Mesenchymal stem cell (in vitro differentiated cells and primary cell): ENCODE data around the gene RNF115.

Experiments
- DNase-seq: peaks from one replicate; pipeline ENCODE4 v3.0.0-alpha.2; 2013
- H2AFZ ChIP-seq: one replicate; pipeline ENCODE4 v1.6.1; 2013; ENCODE audit warnings: low read depth, mild to moderate bottlenecking, control low read depth, inconsistent platforms, low read length, moderate library complexity
- H2AK5ac ChIP-seq: 2 replicates; pipeline ENCODE4 v1.6.1; 2013; ENCODE audit warnings: low read length, moderate library complexity, mild to moderate bottlenecking, inconsistent platforms; ENCODE audit not compliant: severe bottlenecking
- H2BK120ac ChIP-seq: one replicate; pipeline ENCODE4 v1.6.1; 2013; ENCODE audit warnings: low read depth, mild to moderate bottlenecking, inconsistent platforms, low read length, moderate library complexity
- H2BK12ac ChIP-seq, 2 experiments: one replicate each; pipeline ENCODE4 v1.6.1; 2013; ENCODE audit warnings: inconsistent platforms in 2 of 2, low read length in 2 of 2, mild to moderate bottlenecking in 2 of 2, moderate library complexity in 2 of 2, control low read depth in 1 of 2
- H2BK15ac ChIP-seq: one replicate; pipeline ENCODE4 v1.6.1; 2013; ENCODE audit warnings: mild to moderate bottlenecking, low read depth, inconsistent platforms; ENCODE audit not compliant: poor library complexity, severe bottlenecking
- H2BK5ac ChIP-seq: 2 replicates; pipeline ENCODE4 v1.6.1; 2013; ENCODE audit warnings: low read depth, mild to moderate bottlenecking, low read length, control low read depth, inconsistent platforms; ENCODE audit not compliant: poor library complexity, severe bottlenecking
- H3K14ac ChIP-seq, 2 experiments: one replicate each; pipeline ENCODE4 v1.6.1; 2013; ENCODE audit warnings: inconsistent platforms in 2 of 2, low read length in 2 of 2, control low read depth in 1 of 2, mild to moderate bottlenecking in 1 of 2, moderate library complexity in 1 of 2
- H3K18ac ChIP-seq, 2 experiments: one replicate each; pipeline ENCODE4 v1.6.1; 2013; ENCODE audit warnings: inconsistent platforms in 2 of 2, low read length in 2 of 2, control low read depth in 1 of 2, low read depth in 1 of 2, mild to moderate bottlenecking in 1 of 2
- H3K23ac ChIP-seq, 2 experiments: one replicate each; pipeline ENCODE4 v1.6.1; 2013; ENCODE audit warnings: inconsistent platforms in 2 of 2, low read length in 2 of 2, mild to moderate bottlenecking in 2 of 2, moderate library complexity in 2 of 2, control low read depth in 1 of 2
- H3K27ac ChIP-seq: 2 replicates; pipeline ENCODE4 v1.5.1; 2013; ENCODE audit warnings: mild to moderate bottlenecking, moderate library complexity, low read length, control low read depth, inconsistent platforms; ENCODE audit not compliant: poor library complexity, severe bottlenecking
- H3K27me3 ChIP-seq, 2 experiments: 2 replicates each; pipeline versions ENCODE4 v1.6.1 to v1.7.0; 2013; ENCODE audit warnings: low read length in 2 of 2, mild to moderate bottlenecking in 2 of 2, moderate library complexity in 2 of 2, control low read depth in 1 of 2, inconsistent platforms in 1 of 2; ENCODE audit not compliant: control insufficient read depth in 1 of 2, insufficient read depth in 1 of 2
- H3K36me3 ChIP-seq, 2 experiments: 2 replicates each; pipeline versions ENCODE4 v1.6.1 to v1.7.0; 2013; ENCODE audit warnings: low read length in 2 of 2, control low read depth in 1 of 2, inconsistent platforms in 1 of 2, low read depth in 1 of 2, mild to moderate bottlenecking in 1 of 2; ENCODE audit not compliant: insufficient read depth in 2 of 2, control insufficient read depth in 1 of 2
- H3K4ac ChIP-seq, 2 experiments: one replicate each; pipeline ENCODE4 v1.6.1; 2013; ENCODE audit warnings: inconsistent platforms in 2 of 2, low read length in 2 of 2, mild to moderate bottlenecking in 2 of 2, moderate library complexity in 2 of 2, control low read depth in 1 of 2, low read depth in 1 of 2
- H3K4me1 ChIP-seq: 2 replicates; pipeline ENCODE4 v1.6.1; 2013; ENCODE audit warnings: low read depth, low read length, control low read depth; ENCODE audit not compliant: control insufficient read depth, insufficient read depth
- H3K4me2 ChIP-seq: 2 replicates; pipeline ENCODE4 v1.6.1; 2013; ENCODE audit warnings: low read length, mild to moderate bottlenecking, inconsistent platforms; ENCODE audit not compliant: poor library complexity, severe bottlenecking
- H3K4me3 ChIP-seq, 2 experiments: 2 replicates each; pipeline versions ENCODE4 v1.5.1 to v1.7.0; 2013; ENCODE audit warnings: low read length in 2 of 2, mild to moderate bottlenecking in 2 of 2, control low read depth in 1 of 2, low read depth in 1 of 2; ENCODE audit not compliant: insufficient read depth in 1 of 2
- H3K79me1 ChIP-seq: replicated peaks from 2 replicates; pipeline ENCODE4 v1.6.1; 2013; ENCODE audit warnings: mild to moderate bottlenecking, control low read depth, low read length, inconsistent platforms; ENCODE audit not compliant: poor library complexity, severe bottlenecking
- H3K9ac ChIP-seq: 2 replicates; pipeline ENCODE4 v1.7.0; 2013; ENCODE audit warnings: mild to moderate bottlenecking, low read length, moderate library complexity
- H3K9me3 ChIP-seq: 2 replicates; pipeline ENCODE4 v1.7.0; 2013; ENCODE audit warnings: mild to moderate bottlenecking, low read length; ENCODE audit not compliant: control insufficient read depth
- H4K8ac ChIP-seq: one replicate; pipeline ENCODE4 v1.6.1; 2013; ENCODE audit warnings: inconsistent platforms, mild to moderate bottlenecking, low read length, moderate library complexity
- H4K91ac ChIP-seq: one replicate; pipeline ENCODE4 v1.6.1; 2013; ENCODE audit warnings: mild to moderate bottlenecking, low read length, inconsistent platforms
- WGBS: methylation state at CpG from one replicate; pipeline ENCODE4 v1.1.7; 2013; ENCODE audit warnings: mixed read lengths; 5-methylcytosine and 5-hydroxymethylcytosine counted together

RNF115 gene

GRCh38 chr1:145707183-145707867 lies 116.6 kb downstream of the RNF115 start, which contains the start of gene PDZK1:
PDZK1 (minus strand) TSS chr1:145707368; CDS start chr1:145688021, 19,347 bp downstream.
- Histone ChIP-seq H3K9ac (no peak within 1 kb of the TSS), H2BK120ac (no peak within 1 kb of the TSS), H3K14ac (no peak within 1 kb of the TSS), H3K4me1 (peaks cover 23% of the 10 kb centered on the region), H3K36me3 (no peaks in the 10 kb centered on the region), H4K8ac (no peak within 1 kb of the TSS), H3K4me2 (no peak within 1 kb of the TSS), H4K91ac (no peak within 1 kb of the TSS), H2BK5ac (no peak within 1 kb of the TSS), H3K27ac (peak within 1 kb of the TSS; percentile 46), H3K4ac (no peak within 1 kb of the TSS), H3K79me1 (no peaks in the 10 kb centered on the region), H3K4me3 (no peak within 1 kb of the TSS), H3K27me3 (no peaks in the 10 kb centered on the region), H2AFZ (no peak within 1 kb of the TSS), H2BK12ac (no peak within 1 kb of the TSS), H2BK15ac (no peak within 1 kb of the TSS), H2AK5ac (peak within 1 kb of the TSS; percentile 23), H3K18ac (no peak within 1 kb of the TSS), H3K23ac (no peak within 1 kb of the TSS), H3K9me3 (no peaks in the 10 kb centered on the region)
- WGBS, result 77% methylated on average over 9 of the region's 9 CpGs
- no peak for DNase-seq

GRCh38 chr1:145706086-145706664 lies 117.7 kb downstream of the RNF115 start:
- Histone ChIP-seq H2BK120ac (no peak overlapping the region), H3K4me3 (no peak overlapping the region), H3K18ac (no peak overlapping the region), H3K4ac (no peak overlapping the region), H3K9me3 (no peaks in the 10 kb centered on the region), H2BK12ac (no peak overlapping the region), H2AK5ac (no peak overlapping the region), H3K4me1 (peaks cover 20% of the 10 kb centered on the region), H2BK15ac (no peak overlapping the region), H3K4me2 (no peak overlapping the region), H3K36me3 (no peaks in the 10 kb centered on the region), H3K9ac (no peak overlapping the region), H4K91ac (no peak overlapping the region), H3K27ac (no peak overlapping the region), H3K27me3 (no peaks in the 10 kb centered on the region), H2BK5ac (no peak overlapping the region), H3K79me1 (no peaks in the 10 kb centered on the region), H4K8ac (no peak overlapping the region), H3K23ac (no peak overlapping the region), H2AFZ (no peak overlapping the region), H3K14ac (no peak overlapping the region)
- 83% methylated on average over 2 of the region's 2 CpGs for WGBS
- no peak for DNase-seq

- H3K4ac ChIP-seq, result no peak overlapping the region
- no peak for DNase-seq
- no peaks in the 10 kb centered on the region for H3K27me3 ChIP-seq
- 66% methylated on average over 4 of the region's 7 CpGs for WGBS
- no peak overlapping the region for H3K23ac ChIP-seq
- no peak overlapping the region for H2BK15ac ChIP-seq
- H4K91ac ChIP-seq, result no peak overlapping the region
- peaks cover under 1% of the 10 kb centered on the region for H3K79me1 ChIP-seq
- no peak overlapping the region for H3K14ac ChIP-seq
- no peak overlapping the region for H3K18ac ChIP-seq
- no peak overlapping the region for H3K27ac ChIP-seq
- no peak overlapping the region for H3K9ac ChIP-seq
- peaks cover 20% of the 10 kb centered on the region for H3K4me1 ChIP-seq
- no peaks in the 10 kb centered on the region for H3K9me3 ChIP-seq
- no peak overlapping the region for H3K4me2 ChIP-seq
- H3K36me3 ChIP-seq, result no peaks in the 10 kb centered on the region
- no peak overlapping the region for H4K8ac ChIP-seq
- no peak overlapping the region for H2BK120ac ChIP-seq
- H3K4me3 ChIP-seq, result no peak overlapping the region
- H2BK5ac ChIP-seq, result no peak overlapping the region
- no peak overlapping the region for H2AFZ ChIP-seq
- H2BK12ac ChIP-seq, result no peak overlapping the region
- no peak overlapping the region for H2AK5ac ChIP-seq
These were observed 118.3 kb downstream of the RNF115 start for GRCh38 chr1:145705622-145706021.

- Histone ChIP-seq H2AFZ (no peak overlapping the region), H2BK12ac (no peak overlapping the region), H3K9ac (no peak overlapping the region), H3K18ac (no peak overlapping the region), H3K36me3 (no peaks in the 10 kb centered on the region), H2BK120ac (no peak overlapping the region), H3K4me2 (no peak overlapping the region), H3K4ac (no peak overlapping the region), H3K4me3 (no peak overlapping the region), H4K91ac (no peak overlapping the region), H3K27ac (no peak overlapping the region), H3K27me3 (peaks cover 0 to 12% of the 10 kb centered on the region in 2 experiments), H2AK5ac (peak overlapping the region; percentile 35), H3K79me1 (peaks cover 4% of the 10 kb centered on the region), H3K14ac (no peak overlapping the region), H4K8ac (no peak overlapping the region), H3K4me1 (peaks cover 15% of the 10 kb centered on the region), H3K9me3 (no peaks in the 10 kb centered on the region), H2BK5ac (no peak overlapping the region), H2BK15ac (no peak overlapping the region), H3K23ac (no peak overlapping the region)
- WGBS, result 82% methylated on average over 6 of the region's 7 CpGs
- DNase-seq, result no peak
These were observed 121.1 kb downstream of the RNF115 start for GRCh38 chr1:145702826-145703225.
